Effector memory CD4-positive, alpha-beta T cell (primary cell): Measurements from ENCODE around the gene SOX6.

Source experiments
- DNase-seq, 3 donors: peaks; one replicate each; pipeline ENCODE4 v3.0.0-alpha.2; 2020
- H3K27ac ChIP-seq: 2 replicates; pipeline ENCODE4 v1.7.0; 2013; ENCODE audit warnings: mild to moderate bottlenecking, low read length, moderate library complexity; ENCODE audit not compliant: insufficient read depth, poor library complexity, severe bottlenecking
- H3K27me3 ChIP-seq: replicated peaks from 2 replicates; pipeline ENCODE4 v1.7.0; 2013; ENCODE audit warnings: mild to moderate bottlenecking, low read length; ENCODE audit not compliant: insufficient read depth, control insufficient read depth, poor library complexity, severe bottlenecking
- H3K36me3 ChIP-seq: 2 replicates; pipeline ENCODE4 v1.7.0; 2013; ENCODE audit warnings: mild to moderate bottlenecking, low read length, moderate library complexity; ENCODE audit not compliant: control insufficient read depth, insufficient read depth
- H3K4me1 ChIP-seq: 2 replicates; pipeline ENCODE4 v1.7.0; 2013; ENCODE audit warnings: low read length, mild to moderate bottlenecking; ENCODE audit not compliant: control insufficient read depth, insufficient read depth, poor library complexity, severe bottlenecking
- H3K4me3 ChIP-seq: 2 replicates; pipeline ENCODE4 v1.7.0; 2013; ENCODE audit warnings: low read length, low read depth, mild to moderate bottlenecking; ENCODE audit not compliant: insufficient read depth, poor library complexity, severe bottlenecking
- H3K9me3 ChIP-seq: 2 replicates; pipeline ENCODE4 v1.7.0; 2013; ENCODE audit warnings: mild to moderate bottlenecking, low read length, moderate library complexity; ENCODE audit not compliant: control insufficient read depth

The SOX6 gene

GRCh38 chr11:16326679-16327297 is 29.6 kb downstream of the SOX6 start:
- H3K4me3 ChIP-seq, result no peak overlapping the region
- no peak for DNase-seq
- no peaks in the 10 kb centered on the region for H3K4me1 ChIP-seq
- H3K27ac ChIP-seq, result no peak overlapping the region
- no peaks in the 10 kb centered on the region for H3K36me3 ChIP-seq
- H3K27me3 ChIP-seq, result no peaks in the 10 kb centered on the region
- no peaks in the 10 kb centered on the region for H3K9me3 ChIP-seq

GRCh38 chr11:16322190-16322589 is 34.2 kb downstream of the SOX6 start:
- Histone ChIP-seq H3K4me3 (no peak overlapping the region), H3K36me3 (no peaks in the 10 kb centered on the region), H3K4me1 (no peaks in the 10 kb centered on the region), H3K27me3 (no peaks in the 10 kb centered on the region), H3K9me3 (no peaks in the 10 kb centered on the region), H3K27ac (no peak overlapping the region)
- no peak for DNase-seq

GRCh38 chr11:16321148-16321547 is 35.2 kb downstream of the SOX6 start:
- Histone ChIP-seq H3K36me3 (no peaks in the 10 kb centered on the region), H3K4me3 (no peak overlapping the region), H3K27me3 (no peaks in the 10 kb centered on the region), H3K4me1 (no peaks in the 10 kb centered on the region), H3K27ac (no peak overlapping the region), H3K9me3 (no peaks in the 10 kb centered on the region)
- DNase-seq, result no peak

- no peaks in the 10 kb centered on the region for H3K9me3 ChIP-seq
- H3K4me3 ChIP-seq, result no peak overlapping the region
- no peaks in the 10 kb centered on the region for H3K27me3 ChIP-seq
- no peaks in the 10 kb centered on the region for H3K4me1 ChIP-seq
- H3K27ac ChIP-seq, result no peak overlapping the region
- DNase-seq, result no peak
- no peaks in the 10 kb centered on the region for H3K36me3 ChIP-seq
Measured at GRCh38 chr11:16318320-16318719, 38.0 kb downstream of the SOX6 start.

GRCh38 chr11:16317712-16318111 is 38.6 kb downstream of the SOX6 start:
- no peaks in the 10 kb centered on the region for H3K4me1 ChIP-seq
- no peaks in the 10 kb centered on the region for H3K36me3 ChIP-seq
- no peak overlapping the region for H3K27ac ChIP-seq
- no peak for DNase-seq
- H3K9me3 ChIP-seq, result no peaks in the 10 kb centered on the region
- no peak overlapping the region for H3K4me3 ChIP-seq
- no peaks in the 10 kb centered on the region for H3K27me3 ChIP-seq

- H3K9me3 ChIP-seq, result no peaks in the 10 kb centered on the region
- H3K27me3 ChIP-seq, result no peaks in the 10 kb centered on the region
- H3K36me3 ChIP-seq, result no peaks in the 10 kb centered on the region
- H3K27ac ChIP-seq, result no peak overlapping the region
- DNase-seq, result no peak
- no peaks in the 10 kb centered on the region for H3K4me1 ChIP-seq
- no peak overlapping the region for H3K4me3 ChIP-seq
Measured at GRCh38 chr11:16313846-16314245, 42.5 kb downstream of the SOX6 start.

- Histone ChIP-seq H3K27me3 (no peaks in the 10 kb centered on the region), H3K36me3 (no peaks in the 10 kb centered on the region), H3K4me1 (no peaks in the 10 kb centered on the region), H3K9me3 (no peaks in the 10 kb centered on the region), H3K4me3 (no peak overlapping the region), H3K27ac (no peak overlapping the region)
- DNase-seq, result no peak
Measured at GRCh38 chr11:16312233-16312765, 44.0 kb downstream of the SOX6 start.

GRCh38 chr11:16311831-16312230 is 44.5 kb downstream of the SOX6 start:
- H3K4me3 ChIP-seq, result no peak overlapping the region
- DNase-seq, result no peak
- H3K4me1 ChIP-seq, result no peaks in the 10 kb centered on the region
- H3K9me3 ChIP-seq, result no peaks in the 10 kb centered on the region
- H3K36me3 ChIP-seq, result no peaks in the 10 kb centered on the region
- no peak overlapping the region for H3K27ac ChIP-seq
- H3K27me3 ChIP-seq, result no peaks in the 10 kb centered on the region

GRCh38 chr11:16310943-16311342 is 45.4 kb downstream of the SOX6 start:
- Histone ChIP-seq H3K36me3 (no peaks in the 10 kb centered on the region), H3K4me1 (no peaks in the 10 kb centered on the region), H3K4me3 (no peak overlapping the region), H3K27me3 (no peaks in the 10 kb centered on the region), H3K9me3 (no peaks in the 10 kb centered on the region), H3K27ac (no peak overlapping the region)
- DNase-seq, result no peak

GRCh38 chr11:16309226-16309625 is 47.1 kb downstream of the SOX6 start:
- H3K36me3 ChIP-seq, result no peaks in the 10 kb centered on the region
- no peak overlapping the region for H3K4me3 ChIP-seq
- no peak for DNase-seq
- no peaks in the 10 kb centered on the region for H3K9me3 ChIP-seq
- no peaks in the 10 kb centered on the region for H3K27me3 ChIP-seq
- no peak overlapping the region for H3K27ac ChIP-seq
- no peaks in the 10 kb centered on the region for H3K4me1 ChIP-seq
